IMR-90 (cell line): ENCODE data around the gene WDR49. TPM values are rescaled to one million over a fixed set of nuclear protein-coding genes. Genes with fewer than 3 reads are reported as not detected.

Experiments
- ATAC-seq: fragments of 200-7000 bp; cut with Tn5 transposase; 2 replicates; pipeline ENCODE4 v1.9.1; 2020; ENCODE audit warnings: low read depth, mild to moderate bottlenecking, moderate library complexity
- BruUV-seq: library from RNA; stranded (reverse); fragments of 400-500 nt; replicated peaks from 2 replicates; lab custom pipeline; 2021; lab: Mats Ljungman, UMichigan
- CTCF ChIA-PET: fragments of 300-600 bp; formaldehyde crosslinking; extraction: SDS; loops from one replicate; lab custom pipeline; 2021; ENCODE audit warnings: antibody characterized with exemption; lab: Yijun Ruan, JAX
- POLR2A ChIA-PET: fragments of 300-600 bp; sonication (Branson Sonifier 250); formaldehyde crosslinking; loops from one replicate; lab custom pipeline; 2022; ENCODE audit warnings: antibody characterized with exemption; ENCODE audit not compliant: unreplicated experiment; lab: Charles Lee
- DNase-seq: peaks from one replicate; pipeline ENCODE4 v3.0.0; 2013
- H2AFZ ChIP-seq: replicated peaks from 2 replicates; pipeline ENCODE3; 2013; ENCODE audit warnings: low read length, mild to moderate bottlenecking; ENCODE audit not compliant: poor library complexity
- H2AK5ac ChIP-seq: 2 replicates; pipeline ENCODE4 v1.6.1; 2013; ENCODE audit warnings: low read depth, low read length, inconsistent platforms
- H2AK9ac ChIP-seq: replicated peaks from 2 replicates; pipeline ENCODE3; 2013; ENCODE audit warnings: mild to moderate bottlenecking, low read depth, low read length, moderate library complexity; ENCODE audit not compliant: poor library complexity
- H2BK120ac ChIP-seq: 2 replicates; pipeline ENCODE4 v1.6.1; 2013; ENCODE audit warnings: low read depth, low read length, inconsistent platforms
- H2BK15ac ChIP-seq: 3 replicates; pipeline ENCODE4 v1.6.1; 2013; ENCODE audit warnings: low read depth, low read length, inconsistent platforms
- H2BK20ac ChIP-seq: 2 replicates; pipeline ENCODE4 v1.6.1; 2013; ENCODE audit warnings: low read depth, mild to moderate bottlenecking, inconsistent platforms, low read length, moderate library complexity
- H2BK5ac ChIP-seq: 2 replicates; pipeline ENCODE4 v1.6.1; 2013; ENCODE audit warnings: mild to moderate bottlenecking, low read depth, low read length, inconsistent platforms; ENCODE audit not compliant: poor library complexity, severe bottlenecking
- H3K14ac ChIP-seq: replicated peaks from 2 replicates; pipeline ENCODE4 v1.6.1; 2013; ENCODE audit warnings: low read depth, low read length, inconsistent platforms
- H3K18ac ChIP-seq: 2 replicates; pipeline ENCODE4 v1.6.1; 2013; ENCODE audit warnings: low read depth, low read length, control low read depth
- H3K23ac ChIP-seq: 2 replicates; pipeline ENCODE4 v1.6.1; 2013; ENCODE audit warnings: low read depth, low read length, inconsistent platforms
- H3K27ac ChIP-seq: 2 replicates; pipeline ENCODE4 v1.5.1; 2013; ENCODE audit warnings: mild to moderate bottlenecking, control low read depth, low read length; ENCODE audit not compliant: insufficient read depth
- H3K27me3 ChIP-seq: 2 replicates; pipeline ENCODE4 v1.6.1; 2013; ENCODE audit warnings: low read length; ENCODE audit not compliant: control insufficient read depth, insufficient read depth
- H3K36me3 ChIP-seq: 2 replicates; pipeline ENCODE4 v1.6.1; 2013; ENCODE audit warnings: low read length, mixed read lengths; ENCODE audit not compliant: control insufficient read depth, insufficient read depth
- H3K4ac ChIP-seq: 2 replicates; pipeline ENCODE4 v1.6.1; 2013; ENCODE audit warnings: low read depth, low read length, inconsistent platforms
- H3K4me1 ChIP-seq: 2 replicates; pipeline ENCODE4 v1.6.1; 2013; ENCODE audit warnings: low read length, mixed read lengths; ENCODE audit not compliant: control insufficient read depth, insufficient read depth
- H3K4me2 ChIP-seq: 2 replicates; pipeline ENCODE4 v1.6.1; 2013; ENCODE audit warnings: low read depth, mild to moderate bottlenecking, control low read depth, low read length, moderate library complexity
- H3K4me3 ChIP-seq: 2 replicates; pipeline ENCODE4 v1.5.1; 2013; ENCODE audit warnings: low read depth, mild to moderate bottlenecking, control low read depth, low read length, moderate library complexity; ENCODE audit not compliant: insufficient read depth
- H3K56ac ChIP-seq: 2 replicates; pipeline ENCODE4 v1.6.1; 2013; ENCODE audit warnings: low read length, inconsistent platforms; ENCODE audit not compliant: insufficient read depth; ENCODE audit errors: extremely low read depth
- H3K79me1 ChIP-seq, 2 experiments: 2 replicates each; pipeline ENCODE4 v1.6.1; 2013; ENCODE audit warnings: low read length in 2 of 2, inconsistent platforms in 1 of 2, low read depth in 1 of 2
- H3K9ac ChIP-seq: 2 replicates; pipeline ENCODE4 v1.6.1; 2013; ENCODE audit warnings: low read depth, low read length, control low read depth
- H3K9me1 ChIP-seq: 2 replicates; pipeline ENCODE4 v1.6.1; 2013; ENCODE audit warnings: low read length, inconsistent platforms; ENCODE audit not compliant: insufficient read depth
- H3K9me3 ChIP-seq: 2 replicates; pipeline ENCODE4 v1.6.1; 2013; ENCODE audit warnings: low read length; ENCODE audit not compliant: control insufficient read depth, insufficient read depth
- H4K20me1 ChIP-seq: 2 replicates; pipeline ENCODE4 v1.6.1; 2013; ENCODE audit warnings: low read length, inconsistent platforms; ENCODE audit not compliant: insufficient read depth
- H4K5ac ChIP-seq: 2 replicates; pipeline ENCODE4 v1.6.1; 2013; ENCODE audit warnings: mild to moderate bottlenecking, low read depth, low read length, control low read depth
- H4K8ac ChIP-seq, 2 experiments: 2 replicates each; pipeline ENCODE4 v1.6.1; 2013; ENCODE audit warnings: low read depth in 2 of 2, low read length in 2 of 2, control low read depth in 1 of 2, inconsistent platforms in 1 of 2
- H4K91ac ChIP-seq: 2 replicates; pipeline ENCODE4 v1.6.1; 2013; ENCODE audit warnings: low read depth, low read length, inconsistent platforms; ENCODE audit not compliant: insufficient read depth
- CEBPB ChIP-seq: IDR thresholded peaks from 2 replicates; pipeline ENCODE4 v1.6.1; 2012; ENCODE audit warnings: low read depth, low read length, improper control_type of control experiment
- POLR2A ChIP-seq: IDR thresholded peaks from 2 replicates; pipeline ENCODE4 v1.6.1; 2012; ENCODE audit warnings: mild to moderate bottlenecking, low read depth, low read length
- WGBS, 2 experiments: methylation state at CpG; one replicate each; pipeline versions ENCODE4 v1.1.5 to v1.1.7; 2013; ENCODE audit warnings: missing lambda C conversion rate in 2 of 2; ENCODE audit not compliant: insufficient read length in 1 of 2; ENCODE audit errors: extremely low coverage in 2 of 2; 5-methylcytosine and 5-hydroxymethylcytosine counted together
- dilution Hi-C: fragments of 300-500 bp; cut with HindIII; formaldehyde crosslinking; loops from one replicate; pipeline ENCODE4 v1.14.3; 2018; ENCODE audit warnings: low sequenced_read_pairs; ENCODE audit not compliant: unreplicated experiment
- in situ Hi-C: fragments of 300-500 bp; cut with MboI; formaldehyde crosslinking; loops from 3 replicates; pipeline ENCODE4 v1.14.3; 2019; ENCODE audit warnings: low sequenced_read_pairs, inconsistent platforms, mixed read lengths
- intact Hi-C: fragments of 100-400 bp; cut with micrococcal nuclease; formaldehyde crosslinking; loops from 2 replicates; pipeline ENCODE4 v1.10.0; 2022
- polyA plus RNA-seq, 3 experiments: library from polyadenylated mRNA; depleted of rRNA; stranded (reverse); fragments of >200 nt; gene quantifications; 2 replicates each; pipeline ENCODE4 v1.2.3, GENCODE V29; 2012; ENCODE audit warnings: low replicate concordance in 1 of 3
- total RNA-seq: library from RNA; depleted of rRNA; stranded (reverse); fragments of >200 nt; gene quantifications from 2 replicates; pipeline ENCODE4 v1.2.3, GENCODE V29; 2012

The WDR49 gene
- total and polyA plus RNA-seq, 2 of the 4 experiments (the other 2 are of a cell fraction), result not detected

GRCh38 chr3:167450675-167451074 lies 203.1 kb downstream of the WDR49 start:
- H3K23ac ChIP-seq, result no peak overlapping the region
- no peaks in the 10 kb centered on the region for H4K20me1 ChIP-seq
- H2AFZ ChIP-seq, result no peak overlapping the region
- no peak overlapping the region for H3K27ac ChIP-seq
- H3K56ac ChIP-seq, result no peak overlapping the region
- no peak overlapping the region for H3K18ac ChIP-seq
- H3K4ac ChIP-seq, result no peak overlapping the region
- H3K9me3 ChIP-seq, result no peaks in the 10 kb centered on the region; the same call in none of the 2 replicates
- no peak for TF ChIP-seq CEBPB
- TF ChIP-seq POLR2A, result no peak
- no peak overlapping the region for H3K4me3 ChIP-seq
- ChIA-PET POLR2A (no interaction called here), CTCF (no interaction called here)
- no peak overlapping the region for H4K91ac ChIP-seq
- H3K27me3 ChIP-seq, result no peaks in the 10 kb centered on the region
- no peak overlapping the region for H2BK5ac ChIP-seq
- no peak overlapping the region for H4K8ac ChIP-seq
- H3K79me1 ChIP-seq, result no peaks in the 10 kb centered on the region
- H3K14ac ChIP-seq, result no peak overlapping the region
- H2AK9ac ChIP-seq, result no peak overlapping the region
- H3K4me2 ChIP-seq, result no peak overlapping the region
- DNase-seq (no peak), ATAC-seq (no peak)
- H3K9me1 ChIP-seq, result no peaks in the 10 kb centered on the region
- H3K36me3 ChIP-seq, result no peaks in the 10 kb centered on the region
- no peak overlapping the region for H2BK20ac ChIP-seq
- dilution Hi-C loops (no loop called here), in situ Hi-C loops (no loop called here), intact Hi-C loops (no loop called here)
- H4K5ac ChIP-seq, result no peak overlapping the region
- H2BK15ac ChIP-seq, result no peak overlapping the region
- no TSS peak for BruUV-seq
- H3K9ac ChIP-seq, result no peak overlapping the region
- no CpG with 5 or more reads among the region's 2 CpGs for WGBS, 2 experiments
- H3K4me1 ChIP-seq, result no peaks in the 10 kb centered on the region
- no peak overlapping the region for H2AK5ac ChIP-seq
- no peak overlapping the region for H2BK120ac ChIP-seq
